CD14-positive monocyte (primary cell): Measurements from ENCODE around the gene APOB. TPM values are rescaled to one million over a fixed set of nuclear protein-coding genes. Genes with fewer than 3 reads are reported as not detected.

ENCODE experiments used
- DNase-seq, 3 donors: peaks; one replicate each; pipeline ENCODE4 v3.0.0-alpha.2; 2011 to 2022
- H2AFZ ChIP-seq: 2 replicates; pipeline ENCODE4 v1.6.0; 2012; ENCODE audit warnings: mild to moderate bottlenecking, low read depth, low read length, inconsistent platforms; ENCODE audit not compliant: insufficient read depth, poor library complexity, severe bottlenecking
- H3K27ac ChIP-seq, 2 donors: 1 replicate in 1 of 2; 2 replicates in 1 of 2; pipeline ENCODE4 v1.5.1; 2012 to 2013; ENCODE audit warnings: low read length in 2 of 2, control low read depth in 1 of 2, inconsistent platforms in 1 of 2, low read depth in 1 of 2, mild to moderate bottlenecking in 1 of 2
- H3K27me3 ChIP-seq, 2 donors: one replicate each; pipeline versions ENCODE4 v1.6.0 to v1.6.1; 2011 to 2013; ENCODE audit warnings: low read length in 2 of 2; ENCODE audit not compliant: control insufficient read depth in 2 of 2, insufficient read depth in 2 of 2
- H3K36me3 ChIP-seq, 2 donors: replicated peaks in 1 of 2; 1 replicate in 1 of 2; 2 replicates in 1 of 2; pipeline versions ENCODE4 v1.5.1 to v1.6.1; 2012 to 2013; ENCODE audit warnings: low read length in 2 of 2, control low read depth in 1 of 2, inconsistent platforms in 1 of 2, mild to moderate bottlenecking in 1 of 2; ENCODE audit not compliant: insufficient read depth in 2 of 2, control insufficient read depth in 1 of 2
- H3K4me1 ChIP-seq, 2 donors: 1 replicate in 1 of 2; 2 replicates in 1 of 2; pipeline versions ENCODE4 v1.5.1 to v1.6.1; 2012 to 2013; ENCODE audit warnings: low read length in 2 of 2, control low read depth in 1 of 2, inconsistent platforms in 1 of 2, mild to moderate bottlenecking in 1 of 2, moderate library complexity in 1 of 2; ENCODE audit not compliant: insufficient read depth in 2 of 2, control insufficient read depth in 1 of 2
- H3K4me2 ChIP-seq: replicated peaks from 2 replicates; pipeline ENCODE3; 2012; ENCODE audit warnings: low read length, moderate library complexity, mild to moderate bottlenecking; ENCODE audit not compliant: poor library complexity, severe bottlenecking; ENCODE audit errors: extremely low read depth
- H3K4me3 ChIP-seq, 3 experiments: fragments of 200-600 bp in 1 of 3; sonication (generic) in 1 of 3; replicated peaks in 1 of 3; 1 replicate in 2 of 3; 2 replicates in 1 of 3; pipeline ENCODE4 v1.5.1; 2011 to 2013; ENCODE audit warnings: low read length in 3 of 3, mild to moderate bottlenecking in 3 of 3, control low read depth in 2 of 3, low read depth in 2 of 3, inconsistent platforms in 1 of 3, moderate library complexity in 1 of 3
- H3K79me2 ChIP-seq: 2 replicates; pipeline ENCODE4 v1.6.0; 2012; ENCODE audit warnings: mild to moderate bottlenecking, control low read depth, inconsistent platforms, low read length, moderate library complexity; ENCODE audit not compliant: insufficient read depth
- H3K9ac ChIP-seq: 2 replicates; pipeline ENCODE4 v1.6.0; 2017; ENCODE audit warnings: low read length, mild to moderate bottlenecking; ENCODE audit not compliant: insufficient read depth, poor library complexity, severe bottlenecking
- H3K9me3 ChIP-seq, 2 donors: replicated peaks in 1 of 2; 1 replicate in 1 of 2; 2 replicates in 1 of 2; pipeline versions ENCODE4 v1.5.1 to v1.6.1; 2012 to 2013; ENCODE audit warnings: low read length in 2 of 2, control low read depth in 1 of 2; ENCODE audit not compliant: control insufficient read depth in 1 of 2, insufficient read depth in 1 of 2
- H4K20me1 ChIP-seq: 2 replicates; pipeline ENCODE4 v1.6.0; 2012; ENCODE audit warnings: mild to moderate bottlenecking, low read length, control low read depth, moderate library complexity; ENCODE audit not compliant: insufficient read depth
- H3K27ac Mint-ChIP-seq, 7 donors: one replicate each; pipeline ENCODE4 v1.8.0; 2020; ENCODE audit warnings: mild to moderate bottlenecking in 7 of 7, mixed read lengths in 7 of 7, moderate library complexity in 6 of 7, inconsistent platforms in 2 of 7
- H3K27me3 Mint-ChIP-seq, 3 donors: one replicate each; pipeline ENCODE4 v1.8.0; 2021 to 2022; ENCODE audit warnings: low read depth in 3 of 3, mild to moderate bottlenecking in 3 of 3, mixed read lengths in 3 of 3, moderate library complexity in 3 of 3, inconsistent platforms in 1 of 3
- H3K36me3 Mint-ChIP-seq, 2 donors: one replicate each; pipeline ENCODE4 v1.8.0; 2020; ENCODE audit warnings: mixed read lengths in 2 of 2, inconsistent platforms in 1 of 2, mild to moderate bottlenecking in 1 of 2
- H3K4me1 Mint-ChIP-seq: one replicate; pipeline ENCODE4 v1.8.0; 2020; ENCODE audit warnings: mild to moderate bottlenecking, mixed read lengths
- H3K4me3 Mint-ChIP-seq, 2 donors: one replicate each; pipeline ENCODE4 v1.8.0; 2020; ENCODE audit warnings: mild to moderate bottlenecking in 2 of 2, mixed read lengths in 2 of 2, moderate library complexity in 1 of 2
- H3K9me3 Mint-ChIP-seq, 7 donors: one replicate each; pipeline ENCODE4 v1.8.0; 2020 to 2022; ENCODE audit warnings: mixed read lengths in 7 of 7, mild to moderate bottlenecking in 6 of 7, moderate library complexity in 6 of 7, inconsistent platforms in 2 of 7
- CTCF ChIP-seq: fragments of 200-600 bp; IDR thresholded peaks from one replicate; pipeline ENCODE4 v1.8.0; 2022; ENCODE audit warnings: antibody characterized with exemption, mild to moderate bottlenecking
- WGBS: methylation state at CpG from one replicate; pipeline ENCODE4 v1.1.5; 2013; ENCODE audit warnings: missing lambda C conversion rate; ENCODE audit not compliant: insufficient coverage; 5-methylcytosine and 5-hydroxymethylcytosine counted together
- intact Hi-C, 2 donors: fragments of 100-400 bp; cut with micrococcal nuclease; formaldehyde crosslinking; loops; one replicate each; pipeline versions ENCODE4 v1.15.0 to v1.15.1; 2023
- polyA plus RNA-seq, 3 donors: library from polyadenylated mRNA; depleted of rRNA in 1 of 3; unstranded in 2 of 3; stranded (reverse) in 1 of 3; fragments of 300-500 nt in 2 of 3; fragments of >200 nt in 1 of 3; fragmentation: Illumina TruSeq in 2 of 3; gene quantifications; 1 replicate in 2 of 3; 2 replicates in 1 of 3; pipeline ENCODE4 v1.2.3, GENCODE V29; 2012 to 2021

The APOB gene
- polyA plus RNA-seq, 3 donors, result 0.02 TPM; not detected in 2

- intact Hi-C loops, result no loop called here
- H3K27ac Mint-ChIP-seq, result no peak overlapping the region
- H3K4me3 Mint-ChIP-seq, result no peak overlapping the region
- peaks cover 0 to 2% (median 0%) of the 10 kb centered on the region in 7 donors for H3K9me3 Mint-ChIP-seq
- DNase-seq, result no peak
- Histone ChIP-seq H3K4me2 (no peak overlapping the region), H3K4me1 (no peaks in the 10 kb centered on the region), H3K9ac (no peak overlapping the region), H2AFZ (no peak overlapping the region), H3K4me3 (no peak overlapping the region), H3K79me2 (no peaks in the 10 kb centered on the region), H3K36me3 (no peaks in the 10 kb centered on the region), H3K27me3 (no peaks in the 10 kb centered on the region), H3K9me3 (no peaks in the 10 kb centered on the region), H3K27ac (no peak overlapping the region), H4K20me1 (no peaks in the 10 kb centered on the region)
- no peaks in the 10 kb centered on the region for H3K4me1 Mint-ChIP-seq
- no peaks in the 10 kb centered on the region for H3K36me3 Mint-ChIP-seq
- H3K27me3 Mint-ChIP-seq, result peaks cover 0 to 2% (median 0%) of the 10 kb centered on the region in 3 donors
- 96% methylated on average over 5 of the region's 7 CpGs for WGBS
- no peak for TF ChIP-seq CTCF
Observed at GRCh38 chr2:21008790-21009661, 34.8 kb downstream of the APOB start.

- H3K36me3 ChIP-seq, result no peaks in the 10 kb centered on the region
- Mint-ChIP-seq H3K9me3 (peaks cover 0 to 2% (median 0%) of the 10 kb centered on the region in 7 donors), H3K27me3 (peaks cover 0 to 2% (median 0%) of the 10 kb centered on the region in 3 donors), H3K4me1 (no peaks in the 10 kb centered on the region), H3K4me3 (no peak overlapping the region), H3K27ac (no peak overlapping the region), H3K36me3 (no peaks in the 10 kb centered on the region)
- H3K9me3 ChIP-seq, result no peaks in the 10 kb centered on the region
- intact Hi-C loops, result no loop called here
- H3K4me1 ChIP-seq, result no peaks in the 10 kb centered on the region
- H3K4me3 ChIP-seq, result no peak overlapping the region
- H3K79me2 ChIP-seq, result no peaks in the 10 kb centered on the region
- no peak overlapping the region for H3K4me2 ChIP-seq
- WGBS, result 89% methylated on average over 3 of the region's 9 CpGs
- DNase-seq, result no peak
- H3K27me3 ChIP-seq, result no peaks in the 10 kb centered on the region
- H3K9ac ChIP-seq, result no peak overlapping the region
- no peak overlapping the region for H2AFZ ChIP-seq
- no peaks in the 10 kb centered on the region for H4K20me1 ChIP-seq
- no peak overlapping the region for H3K27ac ChIP-seq
- TF ChIP-seq CTCF, result no peak
Observed at GRCh38 chr2:21008014-21008789, 35.7 kb downstream of the APOB start.
